HepG2 (cell line): Measurements from ENCODE around the gene CDHR5. TPM values are rescaled to one million over a fixed set of nuclear protein-coding genes. Genes with fewer than 3 reads are reported as not detected.
A peak's percentile ranks its signal among the peaks of the same experiment; 100 is the strongest.

ENCODE experiments used
- CENPT ChIP-seq: sonication (generic); formaldehyde crosslinking; IDR thresholded peaks from 2 replicates; pipeline ENCODE4 v1.8.0; 2022; ENCODE audit warnings: low read depth, mild to moderate bottlenecking, moderate library complexity, missing genetic modification reagents
- CHD4 ChIP-seq: fragments of 200-600 bp; sonication (generic); IDR thresholded peaks from 2 replicates; pipeline ENCODE4 v1.7.0; 2017; ENCODE audit warnings: mild to moderate bottlenecking, low read length, borderline replicate concordance
- ESRRA ChIP-seq: sonication (generic); formaldehyde crosslinking; IDR thresholded peaks from 2 replicates; pipeline ENCODE4 v1.5.1; 2020; ENCODE audit warnings: mild to moderate bottlenecking, low read depth, missing genetic modification reagents
- GRHL1 ChIP-seq: sonication (generic); formaldehyde crosslinking; conservative IDR thresholded peaks from 2 replicates; pipeline ENCODE4 v1.8.0; 2022; ENCODE audit warnings: missing genetic modification reagents
- HBP1 ChIP-seq: IDR thresholded peaks from 2 replicates; pipeline ENCODE4 v1.6.1; 2016; ENCODE audit warnings: low read depth, control low read depth
- JUNB ChIP-seq: sonication (generic); formaldehyde crosslinking; IDR thresholded peaks from 2 replicates; pipeline ENCODE4 v1.8.0; 2022; ENCODE audit warnings: missing genetic modification reagents, mild to moderate bottlenecking, borderline replicate concordance
- LRRFIP1 ChIP-seq: sonication (generic); formaldehyde crosslinking; conservative IDR thresholded peaks from 2 replicates; pipeline ENCODE4 v1.4.0; 2020; ENCODE audit warnings: missing genetic modification reagents
- MTERF4 ChIP-seq: sonication (generic); formaldehyde crosslinking; IDR thresholded peaks from 2 replicates; pipeline ENCODE4 v1.8.0; 2023; ENCODE audit warnings: mild to moderate bottlenecking, missing genetic modification reagents
- PAXIP1 ChIP-seq: sonication (generic); formaldehyde crosslinking; conservative IDR thresholded peaks from 2 replicates; pipeline ENCODE4 v1.4.0; 2020; ENCODE audit warnings: mild to moderate bottlenecking, missing genetic modification reagents, moderate library complexity
- PHB2 ChIP-seq: fragments of 450-650 bp; IDR thresholded peaks from 2 replicates; pipeline ENCODE4 v1.6.1; 2018; ENCODE audit not compliant: partially characterized antibody
- ZBTB37 ChIP-seq: sonication (generic); formaldehyde crosslinking; IDR thresholded peaks from 2 replicates; pipeline ENCODE4 v1.4.0; 2020; ENCODE audit warnings: mild to moderate bottlenecking, missing genetic modification reagents
- ZNF225 ChIP-seq: sonication (generic); formaldehyde crosslinking; IDR thresholded peaks from 2 replicates; pipeline ENCODE4 v1.4.0; 2020; ENCODE audit warnings: mild to moderate bottlenecking, missing genetic modification reagents
- ZNF367 ChIP-seq: sonication (generic); formaldehyde crosslinking; IDR thresholded peaks from 2 replicates; pipeline ENCODE4 v1.4.0; 2020; ENCODE audit warnings: missing genetic modification reagents, borderline replicate concordance
- ZNF432 ChIP-seq: sonication (generic); formaldehyde crosslinking; IDR thresholded peaks from 2 replicates; pipeline ENCODE4 v1.5.0; 2020; ENCODE audit warnings: missing genetic modification reagents, mild to moderate bottlenecking, borderline replicate concordance
- ZNF709 ChIP-seq: sonication (generic); formaldehyde crosslinking; IDR thresholded peaks from 2 replicates; pipeline ENCODE4 v1.5.0; 2020; ENCODE audit warnings: mild to moderate bottlenecking, missing genetic modification reagents
- ZNF724P ChIP-seq: sonication (generic); formaldehyde crosslinking; IDR thresholded peaks from 2 replicates; pipeline ENCODE4 v1.8.0; 2022; ENCODE audit warnings: missing genetic modification reagents, borderline replicate concordance
- ZNF879 ChIP-seq: sonication (generic); formaldehyde crosslinking; IDR thresholded peaks from 2 replicates; pipeline ENCODE4 v1.8.1; 2023; ENCODE audit warnings: missing genetic modification reagents
- polyA plus RNA-seq, 8 experiments: library from polyadenylated mRNA; depleted of rRNA in 3 of 8; stranded (reverse) in 7 of 8; unstranded in 1 of 8; fragments of >200 nt; fragmentation: Illumina TruSeq in 4 of 8; extraction: Trizol in 4 of 8; gene quantifications; 2 replicates each; pipeline versions ENCODE4 v1.2.1 to v1.2.3, GENCODE V29; 2011 to 2016; ENCODE audit warnings: low read depth in 4 of 8, missing spikeins in 1 of 8, mixed read lengths in 1 of 8; ENCODE audit not compliant: insufficient read depth in 1 of 8
- total RNA-seq, 5 experiments: library from RNA; depleted of rRNA; stranded (reverse); fragments of >200 nt; fragmentation: Illumina TruSeq; extraction: Trizol; gene quantifications; 2 replicates each; pipeline ENCODE4 v1.2.3, GENCODE V29; 2016; ENCODE audit warnings: low read depth in 1 of 5

Gene CDHR5
- total and polyA plus RNA-seq, 2 of the 13 experiments (the other 11 are each of a cell fraction or from before 2014, with no cell fraction given): 0.46 to 0.71 TPM

GRCh38 chr11:569158-569885 is 55.4 kb downstream of the CDHR5 start (continued):
- TF ChIP-seq PHB2 (no peak), CENPT (CRISPR knock-in tag) (no peak), ZNF709 (CRISPR knock-in tag) (peak; percentile 39; the same call in 1 of the 2 replicates), ZNF367 (CRISPR knock-in tag) (no peak), MTERF4 (CRISPR knock-in tag) (0 out of 2 replicates have a peak, but pooled peaks have one; percentile 45), PAXIP1 (peak; percentile 36), ZNF225 (no peak), LRRFIP1 (CRISPR knock-in tag) (no peak), HBP1 (CRISPR knock-in tag) (no peak), JUNB (CRISPR knock-in tag) (no peak), ESRRA (no peak), ZNF724P (CRISPR knock-in tag) (no peak), CHD4 (no peak), ZNF432 (CRISPR knock-in tag) (no peak), GRHL1 (CRISPR knock-in tag) (no peak), ZBTB37 (CRISPR knock-in tag) (no peak), ZNF879 (CRISPR knock-in tag) (no peak)
